PFSK-1 (cell line): ENCODE results near the gene GALNTL6.

Experiments used
- POLR2AphosphoS5 ChIP-seq: IDR thresholded peaks from 2 replicates; pipeline ENCODE4 v1.6.1; 2012; ENCODE audit warnings: low read depth, mild to moderate bottlenecking, control low read depth, low read length, moderate library complexity
- SIN3A ChIP-seq: IDR thresholded peaks from 2 replicates; pipeline ENCODE4 v1.6.1; 2012; ENCODE audit warnings: mild to moderate bottlenecking, low read length, moderate library complexity, borderline replicate concordance; ENCODE audit not compliant: insufficient read depth
- TAF1 ChIP-seq: IDR thresholded peaks from 2 replicates; pipeline ENCODE4 v1.6.1; 2012; ENCODE audit warnings: low read length, control low read depth, borderline replicate concordance; ENCODE audit not compliant: insufficient read depth
- TF ChIP-seq, protein P1 (sequence below), 2 experiments: IDR thresholded peaks; 2 replicates each; pipeline versions ENCODE4 v1.6.1 to v1.8.0; 2011 to 2012; ENCODE audit warnings: low read depth in 2 of 2, low read length in 2 of 2, control low read depth in 1 of 2, inconsistent platforms in 1 of 2, mild to moderate bottlenecking in 1 of 2, moderate library complexity in 1 of 2; ENCODE audit not compliant: insufficient read depth in 1 of 2

DNA sequence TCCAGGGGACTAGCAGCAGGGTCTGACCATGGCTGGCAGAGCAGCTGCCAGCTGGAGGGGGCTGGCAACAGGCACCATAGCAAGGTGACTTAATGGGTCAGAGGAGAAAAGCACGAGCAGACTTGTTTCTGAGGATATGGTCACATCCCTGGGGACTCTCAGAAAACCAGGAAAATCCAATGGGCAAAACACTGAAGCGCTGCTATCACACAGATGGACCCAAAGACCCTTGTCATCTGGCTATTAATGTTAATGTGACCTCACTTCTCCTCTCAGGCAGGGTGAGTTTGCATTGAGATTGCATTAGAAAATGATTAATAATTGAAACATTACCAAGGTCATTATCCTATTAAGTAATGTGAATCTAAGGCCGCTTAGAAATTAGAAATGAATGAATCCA lies 1061.7 kb downstream of the GALNTL6 start:
- TF ChIP-seq, protein P1, sequence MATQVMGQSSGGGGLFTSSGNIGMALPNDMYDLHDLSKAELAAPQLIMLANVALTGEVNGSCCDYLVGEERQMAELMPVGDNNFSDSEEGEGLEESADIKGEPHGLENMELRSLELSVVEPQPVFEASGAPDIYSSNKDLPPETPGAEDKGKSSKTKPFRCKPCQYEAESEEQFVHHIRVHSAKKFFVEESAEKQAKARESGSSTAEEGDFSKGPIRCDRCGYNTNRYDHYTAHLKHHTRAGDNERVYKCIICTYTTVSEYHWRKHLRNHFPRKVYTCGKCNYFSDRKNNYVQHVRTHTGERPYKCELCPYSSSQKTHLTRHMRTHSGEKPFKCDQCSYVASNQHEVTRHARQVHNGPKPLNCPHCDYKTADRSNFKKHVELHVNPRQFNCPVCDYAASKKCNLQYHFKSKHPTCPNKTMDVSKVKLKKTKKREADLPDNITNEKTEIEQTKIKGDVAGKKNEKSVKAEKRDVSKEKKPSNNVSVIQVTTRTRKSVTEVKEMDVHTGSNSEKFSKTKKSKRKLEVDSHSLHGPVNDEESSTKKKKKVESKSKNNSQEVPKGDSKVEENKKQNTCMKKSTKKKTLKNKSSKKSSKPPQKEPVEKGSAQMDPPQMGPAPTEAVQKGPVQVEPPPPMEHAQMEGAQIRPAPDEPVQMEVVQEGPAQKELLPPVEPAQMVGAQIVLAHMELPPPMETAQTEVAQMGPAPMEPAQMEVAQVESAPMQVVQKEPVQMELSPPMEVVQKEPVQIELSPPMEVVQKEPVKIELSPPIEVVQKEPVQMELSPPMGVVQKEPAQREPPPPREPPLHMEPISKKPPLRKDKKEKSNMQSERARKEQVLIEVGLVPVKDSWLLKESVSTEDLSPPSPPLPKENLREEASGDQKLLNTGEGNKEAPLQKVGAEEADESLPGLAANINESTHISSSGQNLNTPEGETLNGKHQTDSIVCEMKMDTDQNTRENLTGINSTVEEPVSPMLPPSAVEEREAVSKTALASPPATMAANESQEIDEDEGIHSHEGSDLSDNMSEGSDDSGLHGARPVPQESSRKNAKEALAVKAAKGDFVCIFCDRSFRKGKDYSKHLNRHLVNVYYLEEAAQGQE (IDR thresholded peaks at IDR 0.05; ENCODE audit: insufficient read depth in 1 of 2, low read depth in 2 of 2, low read length in 2 of 2) = no peak
- no peak for TF ChIP-seq POLR2AphosphoS5
- TF ChIP-seq TAF1 = no peak
- no peak for TF ChIP-seq SIN3A
